Stimulated activated CD8-positive, alpha-beta memory T cell treated with anti-CD3 and anti-CD28 coated beads, Interleukin-15, amount 100 ng/mL, for 48 hours (primary cell): ENCODE data around the gene LTBP4.
A peak's percentile ranks its signal among the peaks of the same experiment; 100 is the strongest.
"Not testable (repeated sequence)": the region's sequence is repeated elsewhere in the genome, so short reads cannot be mapped to it uniquely, and the experiment has no call there.

Experiments
- DNase-seq, 2 donors: peaks; one replicate each; pipeline ENCODE4 v3.0.0-alpha.2; 2020; ENCODE audit warnings: low read depth in 2 of 2

LTBP4 gene

GRCh38 chr19:40611096-40611495, 9.9 kb downstream of the LTBP4 start:
- DNase-seq = no peak

GRCh38 chr19:40611900-40612698, 10.9 kb downstream of the LTBP4 start:
- DNase-seq = no peak

GRCh38 chr19:40612831-40613689, 11.9 kb downstream of the LTBP4 start:
- peak; percentile 53 to 61 for DNase-seq

GRCh38 chr19:40613690-40614621, 12.8 kb downstream of the LTBP4 start:
- DNase-seq = peak; percentile 78 to 81

GRCh38 chr19:40614622-40615411, 13.6 kb downstream of the LTBP4 start:
- peak; percentile 88 to 92 for DNase-seq

GRCh38 chr19:40616178-40616577, 15.0 kb downstream of the LTBP4 start:
- DNase-seq = no peak

GRCh38 chr19:40616941-40617340, 15.8 kb downstream of the LTBP4 start:
- DNase-seq = no peak

- no peak for DNase-seq
These were observed 16.8 kb downstream of the LTBP4 start for GRCh38 chr19:40617961-40618360.

- DNase-seq = no peak
These were observed 18.4 kb downstream of the LTBP4 start for GRCh38 chr19:40619333-40620160.

- DNase-seq = no peak
These were observed 19.0 kb downstream of the LTBP4 start for GRCh38 chr19:40620161-40620485.

- no peak for DNase-seq
These were observed 20.1 kb downstream of the LTBP4 start for GRCh38 chr19:40621283-40621682.

GRCh38 chr19:40621966-40622772, 21.0 kb downstream of the LTBP4 start:
- DNase-seq = no peak

- no peak for DNase-seq
These were observed 21.6 kb downstream of the LTBP4 start for GRCh38 chr19:40622773-40623075.

GRCh38 chr19:40623403-40624251, 22.5 kb downstream of the LTBP4 start:
- DNase-seq = no peak

- not testable (repeated sequence) for DNase-seq
These were observed 23.4 kb downstream of the LTBP4 start for GRCh38 chr19:40624369-40625153.

GRCh38 chr19:40625406-40626120, 24.4 kb downstream of the LTBP4 start:
- DNase-seq = no peak

- no peak for DNase-seq
These were observed 25.7 kb downstream of the LTBP4 start for GRCh38 chr19:40626918-40627317.
